IPS-15b (cell line): ENCODE results near the gene TRPM4.

ENCODE experiments used
- H3K27me3 ChIP-seq: one replicate; pipeline ENCODE4 v1.6.1; 2013; ENCODE audit warnings: low read length; ENCODE audit not compliant: control insufficient read depth, insufficient read depth
- H3K36me3 ChIP-seq: one replicate; pipeline ENCODE4 v1.6.1; 2013; ENCODE audit warnings: low read length; ENCODE audit not compliant: control insufficient read depth, insufficient read depth
- H3K4me1 ChIP-seq: one replicate; pipeline ENCODE4 v1.6.1; 2013; ENCODE audit warnings: mild to moderate bottlenecking, low read length; ENCODE audit not compliant: control insufficient read depth, insufficient read depth
- H3K4me3 ChIP-seq: one replicate; pipeline ENCODE4 v1.5.1; 2013; ENCODE audit warnings: low read depth, low read length
- H3K9ac ChIP-seq: one replicate; pipeline ENCODE4 v1.6.1; 2013; ENCODE audit warnings: low read depth, mild to moderate bottlenecking, low read length
- H3K9me3 ChIP-seq: one replicate; pipeline ENCODE4 v1.6.1; 2013; ENCODE audit warnings: mild to moderate bottlenecking, low read length; ENCODE audit not compliant: control insufficient read depth, insufficient read depth

Gene TRPM4

GRCh38 chr19:49157445-49158224, at the start of gene TRPM4:
Gene TRPM4, plus strand, starts transcription at chr19:49157792. Its CDS starts 75 bp downstream, at chr19:49157867.
- H3K27me3 ChIP-seq, result peaks cover 27% of the 10 kb centered on the region
- H3K9ac ChIP-seq, result peak within 1 kb of the TSS; percentile 65
- no peaks in the 10 kb centered on the region for H3K9me3 ChIP-seq
- peak within 1 kb of the TSS; percentile 84 for H3K4me3 ChIP-seq
- peaks cover 2% of the 10 kb centered on the region for H3K36me3 ChIP-seq
- H3K4me1 ChIP-seq, result peaks cover 11% of the 10 kb centered on the region

GRCh38 chr19:49109051-49109450, 48.5 kb upstream of the TRPM4 start:
- Histone ChIP-seq H3K9ac (peak overlapping the region; percentile 2), H3K4me1 (no peaks in the 10 kb centered on the region), H3K27me3 (no peaks in the 10 kb centered on the region), H3K4me3 (no peak overlapping the region), H3K9me3 (no peaks in the 10 kb centered on the region), H3K36me3 (peaks cover 38% of the 10 kb centered on the region)

- no peak overlapping the region for H3K4me3 ChIP-seq
- H3K4me1 ChIP-seq, result no peaks in the 10 kb centered on the region
- H3K27me3 ChIP-seq, result no peaks in the 10 kb centered on the region
- H3K9ac ChIP-seq, result no peak overlapping the region
- no peaks in the 10 kb centered on the region for H3K9me3 ChIP-seq
- H3K36me3 ChIP-seq, result peaks cover 32% of the 10 kb centered on the region
These were observed 47.9 kb upstream of the TRPM4 start for GRCh38 chr19:49109569-49110233.

- Histone ChIP-seq H3K4me3 (no peak overlapping the region), H3K36me3 (peaks cover 25% of the 10 kb centered on the region), H3K27me3 (peaks cover 5% of the 10 kb centered on the region), H3K4me1 (no peaks in the 10 kb centered on the region), H3K9me3 (no peaks in the 10 kb centered on the region), H3K9ac (no peak overlapping the region)
These were observed 47.0 kb upstream of the TRPM4 start for GRCh38 chr19:49110567-49110966.

- Histone ChIP-seq H3K27me3 (peaks cover 5% of the 10 kb centered on the region), H3K9ac (no peak overlapping the region), H3K4me1 (no peaks in the 10 kb centered on the region), H3K4me3 (no peak overlapping the region), H3K9me3 (no peaks in the 10 kb centered on the region), H3K36me3 (peaks cover 25% of the 10 kb centered on the region)
These were observed 46.2 kb upstream of the TRPM4 start for GRCh38 chr19:49111218-49111998.

GRCh38 chr19:49113762-49114629, 43.6 kb upstream of the TRPM4 start, which contains the start of gene LIN7B:
Gene LIN7B, plus strand, starts transcription at chr19:49114370. Its CDS starts 35 bp downstream, at chr19:49114405.
- Histone ChIP-seq H3K4me1 (no peaks in the 10 kb centered on the region), H3K4me3 (peak within 1 kb of the TSS; percentile 66), H3K36me3 (peaks cover 2% of the 10 kb centered on the region), H3K27me3 (peaks cover 5% of the 10 kb centered on the region), H3K9me3 (no peaks in the 10 kb centered on the region), H3K9ac (no peak within 1 kb of the TSS)

- Histone ChIP-seq H3K4me1 (no peaks in the 10 kb centered on the region), H3K9me3 (no peaks in the 10 kb centered on the region), H3K27me3 (peaks cover 7% of the 10 kb centered on the region), H3K36me3 (no peaks in the 10 kb centered on the region), H3K4me3 (peak overlapping the region; percentile 66), H3K9ac (no peak overlapping the region)
These were observed 42.8 kb upstream of the TRPM4 start for GRCh38 chr19:49114630-49115363.

- no peaks in the 10 kb centered on the region for H3K9me3 ChIP-seq
- no peak overlapping the region for H3K9ac ChIP-seq
- H3K36me3 ChIP-seq, result no peaks in the 10 kb centered on the region
- H3K4me3 ChIP-seq, result no peak overlapping the region
- H3K4me1 ChIP-seq, result no peaks in the 10 kb centered on the region
- H3K27me3 ChIP-seq, result peaks cover 20% of the 10 kb centered on the region
These were observed 41.0 kb upstream of the TRPM4 start for GRCh38 chr19:49116544-49116943.

- Histone ChIP-seq H3K27me3 (peaks cover 24% of the 10 kb centered on the region), H3K4me3 (peak overlapping the region; percentile 82), H3K9me3 (no peaks in the 10 kb centered on the region), H3K9ac (peak overlapping the region; percentile 28), H3K36me3 (no peaks in the 10 kb centered on the region), H3K4me1 (no peaks in the 10 kb centered on the region)
These were observed 39.7 kb upstream of the TRPM4 start for GRCh38 chr19:49117677-49118564.
